NCI-H2107 treated with DMSO at 0.1 percent for 48 hours (cell line): ENCODE results near the gene STXBP1.
A peak's percentile ranks its signal among the peaks of the same experiment; 100 is the strongest.
"Not testable (repeated sequence)": the region's sequence is repeated elsewhere in the genome, so short reads cannot be mapped to it uniquely, and the experiment has no call there.

Source experiments
- DNase-seq: peaks from one replicate; lab custom pipeline; 2025; ENCODE audit not compliant: unreplicated experiment; lab: John Stamatoyannopoulos, UW

Gene STXBP1

GRCh38 chr9:127577194-127577593, 34.9 kb upstream of the STXBP1 start:
- DNase-seq, result not testable (repeated sequence)

GRCh38 chr9:127578627-127578951, 33.5 kb upstream of the STXBP1 start:
- DNase-seq, result no peak

GRCh38 chr9:127578952-127579853, 32.9 kb upstream of the STXBP1 start:
- peak; percentile 89 for DNase-seq

GRCh38 chr9:127580366-127580765, 31.7 kb upstream of the STXBP1 start:
- no peak for DNase-seq

GRCh38 chr9:127580879-127581475, 31.1 kb upstream of the STXBP1 start:
- DNase-seq, result no peak

- DNase-seq, result not testable (repeated sequence)
These were observed 27.6 kb upstream of the STXBP1 start for GRCh38 chr9:127584474-127584805.

GRCh38 chr9:127585161-127585819, 26.8 kb upstream of the STXBP1 start:
- no peak for DNase-seq

- no peak for DNase-seq
These were observed 26.0 kb upstream of the STXBP1 start for GRCh38 chr9:127586096-127586495.

- peak; percentile 29 for DNase-seq
These were observed 25.5 kb upstream of the STXBP1 start for GRCh38 chr9:127586537-127586936.

- no peak for DNase-seq
These were observed 24.1 kb upstream of the STXBP1 start for GRCh38 chr9:127587966-127588365.

- DNase-seq, result no peak
These were observed 23.2 kb upstream of the STXBP1 start for GRCh38 chr9:127588740-127589506.

GRCh38 chr9:127589955-127590370, 22.1 kb upstream of the STXBP1 start:
- DNase-seq, result peak; percentile 87

GRCh38 chr9:127595611-127596010, 16.5 kb upstream of the STXBP1 start:
- DNase-seq, result no peak

GRCh38 chr9:127598839-127599549, 13.1 kb upstream of the STXBP1 start:
- no peak for DNase-seq

- DNase-seq, result no peak
These were observed 12.6 kb upstream of the STXBP1 start for GRCh38 chr9:127599550-127599891.

GRCh38 chr9:127603226-127603625, 8.9 kb upstream of the STXBP1 start:
- DNase-seq, result no peak

GRCh38 chr9:127606043-127606442, 6.0 kb upstream of the STXBP1 start:
- no peak for DNase-seq

- peak; percentile 75 for DNase-seq
These were observed 3.7 kb upstream of the STXBP1 start for GRCh38 chr9:127608104-127608966.

GRCh38 chr9:127611603-127611898, 526 bp upstream of the STXBP1 start:
- DNase-seq, result no peak

GRCh38 chr9:127612939-127613582, 984 bp downstream of the STXBP1 start:
- no peak for DNase-seq
